Measurements from ENCODE around the gene STMN1.

DNA sequence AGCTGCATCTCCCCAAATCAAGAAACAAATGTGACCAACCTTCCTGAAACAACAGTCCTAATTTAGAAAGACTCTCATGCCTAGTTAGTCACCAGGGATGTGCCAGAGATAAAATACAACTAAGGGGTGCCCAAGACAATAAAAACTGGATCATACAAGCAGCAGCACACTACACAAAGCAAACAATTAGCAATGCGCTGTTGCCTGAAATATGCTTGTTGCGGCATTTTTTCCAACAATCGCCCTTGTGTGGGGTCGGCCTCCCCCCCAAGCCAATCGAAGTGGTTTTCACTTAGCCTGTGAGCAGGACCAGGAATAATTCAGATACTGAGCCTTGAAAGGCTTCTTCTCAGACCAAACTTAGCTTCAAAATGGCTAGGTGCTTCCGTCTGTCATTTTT lies 1.4 kb upstream of the STMN1 start:
- TF ChIP-seq, protein P1, sequence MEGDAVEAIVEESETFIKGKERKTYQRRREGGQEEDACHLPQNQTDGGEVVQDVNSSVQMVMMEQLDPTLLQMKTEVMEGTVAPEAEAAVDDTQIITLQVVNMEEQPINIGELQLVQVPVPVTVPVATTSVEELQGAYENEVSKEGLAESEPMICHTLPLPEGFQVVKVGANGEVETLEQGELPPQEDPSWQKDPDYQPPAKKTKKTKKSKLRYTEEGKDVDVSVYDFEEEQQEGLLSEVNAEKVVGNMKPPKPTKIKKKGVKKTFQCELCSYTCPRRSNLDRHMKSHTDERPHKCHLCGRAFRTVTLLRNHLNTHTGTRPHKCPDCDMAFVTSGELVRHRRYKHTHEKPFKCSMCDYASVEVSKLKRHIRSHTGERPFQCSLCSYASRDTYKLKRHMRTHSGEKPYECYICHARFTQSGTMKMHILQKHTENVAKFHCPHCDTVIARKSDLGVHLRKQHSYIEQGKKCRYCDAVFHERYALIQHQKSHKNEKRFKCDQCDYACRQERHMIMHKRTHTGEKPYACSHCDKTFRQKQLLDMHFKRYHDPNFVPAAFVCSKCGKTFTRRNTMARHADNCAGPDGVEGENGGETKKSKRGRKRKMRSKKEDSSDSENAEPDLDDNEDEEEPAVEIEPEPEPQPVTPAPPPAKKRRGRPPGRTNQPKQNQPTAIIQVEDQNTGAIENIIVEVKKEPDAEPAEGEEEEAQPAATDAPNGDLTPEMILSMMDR (IDR thresholded peaks at IDR 0.05): no peak
- TF ChIP-seq POLR2A (IDR thresholded peaks at IDR 0.05): no peak
